DOHH2 (cell line): ENCODE results near the gene SHANK2.

Source experiments
- EZH2phosphoT487 ChIP-seq: fragments of 200-600 bp; sonication (generic); IDR thresholded peaks from 2 replicates; pipeline ENCODE4 v1.6.1; 2017; ENCODE audit warnings: borderline replicate concordance, mild to moderate bottlenecking, antibody characterized with exemption, low read length, moderate library complexity, mixed read lengths
- TF ChIP-seq, protein P1 (sequence below): fragments of 200-600 bp; sonication (generic); IDR thresholded peaks from one replicate; pipeline ENCODE4 v1.5.1; 2014; ENCODE audit warnings: antibody characterized with exemption, mild to moderate bottlenecking, low read depth, low read length; ENCODE audit not compliant: poor library complexity, severe bottlenecking

- TF ChIP-seq, protein P1, sequence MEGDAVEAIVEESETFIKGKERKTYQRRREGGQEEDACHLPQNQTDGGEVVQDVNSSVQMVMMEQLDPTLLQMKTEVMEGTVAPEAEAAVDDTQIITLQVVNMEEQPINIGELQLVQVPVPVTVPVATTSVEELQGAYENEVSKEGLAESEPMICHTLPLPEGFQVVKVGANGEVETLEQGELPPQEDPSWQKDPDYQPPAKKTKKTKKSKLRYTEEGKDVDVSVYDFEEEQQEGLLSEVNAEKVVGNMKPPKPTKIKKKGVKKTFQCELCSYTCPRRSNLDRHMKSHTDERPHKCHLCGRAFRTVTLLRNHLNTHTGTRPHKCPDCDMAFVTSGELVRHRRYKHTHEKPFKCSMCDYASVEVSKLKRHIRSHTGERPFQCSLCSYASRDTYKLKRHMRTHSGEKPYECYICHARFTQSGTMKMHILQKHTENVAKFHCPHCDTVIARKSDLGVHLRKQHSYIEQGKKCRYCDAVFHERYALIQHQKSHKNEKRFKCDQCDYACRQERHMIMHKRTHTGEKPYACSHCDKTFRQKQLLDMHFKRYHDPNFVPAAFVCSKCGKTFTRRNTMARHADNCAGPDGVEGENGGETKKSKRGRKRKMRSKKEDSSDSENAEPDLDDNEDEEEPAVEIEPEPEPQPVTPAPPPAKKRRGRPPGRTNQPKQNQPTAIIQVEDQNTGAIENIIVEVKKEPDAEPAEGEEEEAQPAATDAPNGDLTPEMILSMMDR = no peak
- TF ChIP-seq EZH2phosphoT487 = no peak
Observed at GRCh38 chr11:71282581-71283351, 30.4 kb upstream of the SHANK2 start.
